ENCODE measurements around the gene BTBD2. TPM values are rescaled to one million over a fixed set of nuclear protein-coding genes. Genes with fewer than 3 reads are reported as not detected.
A peak's percentile ranks its signal among the peaks of the same experiment; 100 is the strongest.

BTBD2 gene
- total and polyA plus RNA-seq, 2 of the 8 experiments (the other 6 are each of a cell fraction or from before 2014, with no cell fraction given): 91.7 to 92.3 TPM

- H2AFZ ChIP-seq (ENCODE audit: low read length): no peak overlapping the region
- no peak overlapping the region for H3K4me3 ChIP-seq (ENCODE audit: extremely low read depth in 1 of 4, insufficient read depth in 2 of 4, low read depth in 3 of 4, low read length in 4 of 4)
- H3K4me2 ChIP-seq (ENCODE audit: insufficient read depth in 1 of 2, low read depth in 2 of 2, low read length in 2 of 2): no peak overlapping the region
- POLR2A ChIA-PET (ENCODE audit: partially characterized antibody): interaction anchor here (0.6 to 22.2 kb wide), 4 partner anchors 22 to 186 kb away, joined by 3 to 524 read pairs (median 4); no protein-coding TSS in a partner anchor
- H2BK20ac ChIP-seq (ENCODE audit: low read length): no peak overlapping the region
- H3K36me3 ChIP-seq (ENCODE audit: control insufficient read depth in 2 of 4, insufficient read depth in 4 of 4, low read length in 3 of 4): no peaks in the 10 kb centered on the region; a peak in 1 of 8 replicates
- H3K23ac ChIP-seq (ENCODE audit: insufficient read length): no peak overlapping the region
- H2BK120ac ChIP-seq (replicated peaks; ENCODE audit: low read depth, low read length): no peak overlapping the region
- H3K56ac ChIP-seq (replicated peaks; ENCODE audit: insufficient read length, low read depth, low read length): no peak overlapping the region
- H4K8ac ChIP-seq (ENCODE audit: extremely low read depth, insufficient read depth, low read length): no peak overlapping the region
- H3K27ac ChIP-seq (ENCODE audit: low read depth, low read length): no peak overlapping the region
- no peak overlapping the region for H3K9ac ChIP-seq (replicated peaks in 1 of 4; ENCODE audit: extremely low read depth in 1 of 4, low read depth in 3 of 4, low read length in 3 of 4)
- H4K91ac ChIP-seq (replicated peaks; ENCODE audit: insufficient read length, low read length): peak overlapping the region; percentile 3
- no peaks in the 10 kb centered on the region for H3K9me3 ChIP-seq (ENCODE audit: insufficient read depth in 2 of 2, low read depth in 1 of 2, low read length in 1 of 2)
- FAIRE-seq: no peak
- H3K79me1 ChIP-seq (ENCODE audit: low read depth, low read length): peaks cover 8% of the 10 kb centered on the region
- no peak for DNase-seq (ENCODE audit: low read depth in 1 of 2, low spot score in 2 of 2)
- CTCF ChIA-PET (ENCODE audit: partially characterized antibody): interaction anchor here (0.8 to 2.9 kb wide), 7 partner anchors 10 to 57 kb away, joined by 4 to 17 read pairs (median 5); no protein-coding TSS in a partner anchor
- 0 out of 2 replicates have a peak overlapping the region, but pooled peaks have one; percentile 11 for H2BK12ac ChIP-seq (ENCODE audit: low read depth, low read length)
- peaks cover 4% of the 10 kb centered on the region; the same call in 1 of the 2 replicates for H3K23me2 ChIP-seq (ENCODE audit: low read depth, low read length)
- no peak overlapping the region for H4K5ac ChIP-seq (ENCODE audit: insufficient read length, low read depth, low read length)
- peaks cover 11 to 15% of the 10 kb centered on the region in 2 experiments for H4K20me1 ChIP-seq (replicated peaks in 1 of 2; ENCODE audit: control insufficient read depth in 1 of 2, insufficient read depth in 2 of 2, low read length in 2 of 2)
- peaks cover 0 to 24% (median 14%) of the 10 kb centered on the region in 4 experiments; a peak in 5 of 7 replicates for H3K4me1 ChIP-seq (replicated peaks in 1 of 4; ENCODE audit: control insufficient read depth in 3 of 4, insufficient read depth in 4 of 4, low read length in 3 of 4)
- no peak overlapping the region for H2BK5ac ChIP-seq (ENCODE audit: low read depth, low read length)
- H2BK15ac ChIP-seq (ENCODE audit: low read length): peak overlapping the region; percentile 31; the same call in 1 of the 2 replicates
- no peaks in the 10 kb centered on the region for H3K27me3 ChIP-seq (replicated peaks in 1 of 4; ENCODE audit: control insufficient read depth in 3 of 4, extremely low read depth in 1 of 4, insufficient read depth in 3 of 4, low read length in 3 of 4)
- peaks cover 9 to 19% of the 10 kb centered on the region in 2 experiments; a peak in 2 of 4 replicates for H3K79me2 ChIP-seq (ENCODE audit: control insufficient read depth in 1 of 2, insufficient read depth in 2 of 2, low read length in 2 of 2)
- H3K4ac ChIP-seq (replicated peaks; ENCODE audit: insufficient read length, low read depth, low read length): no peak overlapping the region
- H2AK5ac ChIP-seq (ENCODE audit: low read depth, low read length): no peak overlapping the region
- 92% methylated on average over 20 of the region's 24 CpGs; no CpG with 5 or more reads in 1 of the 2 experiments for WGBS, 2 experiments (ENCODE audit: extremely low coverage in 1 of 2, insufficient coverage in 1 of 2, insufficient read length in 1 of 2, insufficient replicate concordance in 2 of 2, low coverage in 1 of 2, low lambda C conversion rate in 2 of 2, missing lambda C conversion rate in 1 of 2)
- no peak overlapping the region for H3K14ac ChIP-seq (ENCODE audit: insufficient read length)
- no peak overlapping the region for H3K18ac ChIP-seq (ENCODE audit: extremely low read depth, low read length)
- TF ChIP-seq GTF2F1 (IDR thresholded peaks at IDR 0.05; ENCODE audit: borderline replicate concordance, low read depth, low read length) (no peak), MAX (IDR thresholded peaks at IDR 0.05) (no peak), BRCA1 (IDR thresholded peaks at IDR 0.05; ENCODE audit: low read depth, low read length) (no peak), NANOG (IDR thresholded peaks at IDR 0.05; ENCODE audit: insufficient read depth, low read depth, low read length, poor library complexity, severe bottlenecking) (no peak), SP4 (IDR thresholded peaks at IDR 0.05; ENCODE audit: low read length) (no peak), USF2 (IDR thresholded peaks at IDR 0.05; ENCODE audit: low read length) (no peak), ATF3 (IDR thresholded peaks at IDR 0.05; ENCODE audit: insufficient read depth, low read depth, low read length) (no peak)
Observed at GRCh38 chr19:2053601-2054389, 38.3 kb upstream of the BTBD2 start.
